SK-N-SH (cell line): ENCODE measurements around the gene RALY. TPM values are rescaled to one million over a fixed set of nuclear protein-coding genes. Genes with fewer than 3 reads are reported as not detected.

Experiments used
- CTCF ChIA-PET: fragments of 300-600, 350-600 bp; formaldehyde crosslinking; extraction: SDS; loops from one replicate; lab custom pipeline; 2021; lab: Yijun Ruan, JAX
- POLR2A ChIA-PET: fragments of 350-600 bp; sonication (Branson Sonifier 250); formaldehyde crosslinking; extraction: SDS; loops from one replicate; lab custom pipeline; 2020; ENCODE audit warnings: antibody characterized with exemption, inconsistent platforms; lab: Yijun Ruan, JAX
- DNase-seq: peaks from one replicate; pipeline ENCODE4 v3.0.0; 2012
- H2AFZ ChIP-seq: fragments of 200-600 bp; sonication (generic); 2 replicates; pipeline ENCODE4 v1.8.1; 2016; ENCODE audit warnings: antibody characterized with exemption, mild to moderate bottlenecking, low read depth
- H3F3A ChIP-seq: fragments of 200-600 bp; sonication (generic); replicated peaks from 2 replicates; pipeline ENCODE3; 2016; ENCODE audit warnings: antibody characterized with exemption, mild to moderate bottlenecking; ENCODE audit not compliant: insufficient read depth
- H3K27ac ChIP-seq, 2 experiments: fragments of 200-500 bp in 1 of 2; fragments of 200-600 bp in 1 of 2; sonication (Bioruptor generic) in 1 of 2; sonication (generic), shearing (Covaris generic) in 1 of 2; 2 replicates each; pipeline versions ENCODE4 v1.5.1 to v1.6.1; 2014 to 2016; ENCODE audit warnings: low read depth in 2 of 2, inconsistent platforms in 1 of 2, low read length in 1 of 2, mild to moderate bottlenecking in 1 of 2, mixed read lengths in 1 of 2
- H3K27me3 ChIP-seq: fragments of 200-600 bp; sonication (generic), shearing (Covaris generic); 2 replicates; pipeline ENCODE4 v1.6.1; 2016; ENCODE audit warnings: mixed run types; ENCODE audit not compliant: insufficient read depth
- H3K36me3 ChIP-seq, 2 experiments: fragments of 200-500 bp in 1 of 2; fragments of 200-600 bp in 1 of 2; sonication (Bioruptor generic) in 1 of 2; sonication (generic) in 1 of 2; replicated peaks in 1 of 2; 2 replicates each; pipeline versions ENCODE3 to v1.5.1; 2014 to 2016; ENCODE audit warnings: low read length in 1 of 2, mild to moderate bottlenecking in 1 of 2; ENCODE audit not compliant: insufficient read depth in 2 of 2, control insufficient read depth in 1 of 2
- H3K4me1 ChIP-seq, 2 experiments: fragments of 200-500 bp in 1 of 2; fragments of 200-600 bp in 1 of 2; sonication (Bioruptor generic) in 1 of 2; sonication (generic), shearing (Covaris generic) in 1 of 2; 2 replicates each; pipeline versions ENCODE4 v1.5.1 to v1.6.1; 2014 to 2016; ENCODE audit warnings: low read depth in 1 of 2, low read length in 1 of 2, mixed run types in 1 of 2; ENCODE audit not compliant: insufficient read depth in 2 of 2, control insufficient read depth in 1 of 2
- H3K4me2 ChIP-seq: fragments of 200-600 bp; sonication (generic), shearing (Covaris generic); 2 replicates; pipeline ENCODE4 v1.6.1; 2017; ENCODE audit warnings: mixed run types
- H3K4me3 ChIP-seq, 2 experiments: fragments of 200-500 bp in 1 of 2; fragments of 200-600 bp in 1 of 2; sonication (Bioruptor generic) in 1 of 2; sonication (generic), shearing (Covaris generic) in 1 of 2; 2 replicates each; pipeline versions ENCODE4 v1.5.1 to v1.8.1; 2014 to 2016; ENCODE audit warnings: low read depth in 2 of 2, inconsistent platforms in 1 of 2, low read length in 1 of 2, mild to moderate bottlenecking in 1 of 2, mixed read lengths in 1 of 2, moderate library complexity in 1 of 2
- H3K79me2 ChIP-seq: fragments of 200-600 bp; sonication (generic); 2 replicates; pipeline ENCODE4 v1.8.1; 2017; ENCODE audit warnings: mild to moderate bottlenecking; ENCODE audit not compliant: insufficient read depth
- H3K9ac ChIP-seq: fragments of 200-600 bp; sonication (generic); 2 replicates; pipeline ENCODE4 v1.6.1; 2017; ENCODE audit warnings: mixed run types
- H3K9me2 ChIP-seq: fragments of 200-600 bp; sonication (generic); 2 replicates; pipeline ENCODE4 v1.6.1; 2017; ENCODE audit warnings: mixed run types
- H3K9me3 ChIP-seq: fragments of 200-600 bp; sonication (generic); 2 replicates; pipeline ENCODE4 v1.6.1; 2017; ENCODE audit warnings: mixed run types, mild to moderate bottlenecking, moderate library complexity
- H4K20me1 ChIP-seq: fragments of 200-600 bp; sonication (generic); 2 replicates; pipeline ENCODE4 v1.6.1; 2017; ENCODE audit warnings: mild to moderate bottlenecking, mixed run types; ENCODE audit not compliant: insufficient read depth
- CTCF ChIP-seq: fragments of 200-600 bp; sonication (generic); IDR thresholded peaks from 2 replicates; pipeline ENCODE4 v1.6.1; 2017; ENCODE audit warnings: antibody characterized with exemption, mild to moderate bottlenecking, moderate library complexity
- EP300 ChIP-seq, 2 experiments: IDR thresholded peaks; 2 replicates each; pipeline versions ENCODE4 v1.4.0 to v1.6.1; 2012; ENCODE audit warnings: borderline replicate concordance in 1 of 2, low read depth in 1 of 2, low read length in 1 of 2
- GATA2 ChIP-seq: sonication (generic); formaldehyde crosslinking; IDR thresholded peaks from 2 replicates; pipeline ENCODE4 v1.5.0; 2020; ENCODE audit warnings: mild to moderate bottlenecking, missing genetic modification reagents
- IRF3 ChIP-seq: fragments of 150-350 bp; IDR thresholded peaks from 2 replicates; pipeline ENCODE4 v1.6.1; 2016; ENCODE audit warnings: mild to moderate bottlenecking, low read depth, low read length
- JUND ChIP-seq: IDR thresholded peaks from 2 replicates; pipeline ENCODE4 v1.4.0; 2012
- MAX ChIP-seq: IDR thresholded peaks from 2 replicates; pipeline ENCODE4 v1.4.0; 2012; ENCODE audit warnings: low read depth
- MEF2A ChIP-seq: IDR thresholded peaks from 2 replicates; pipeline ENCODE4 v1.4.0; 2012; ENCODE audit warnings: low read depth, borderline replicate concordance
- NFIC ChIP-seq: IDR thresholded peaks from 2 replicates; pipeline ENCODE4 v1.4.0; 2012; ENCODE audit warnings: borderline replicate concordance
- NRF1 ChIP-seq: IDR thresholded peaks from 2 replicates; pipeline ENCODE4 v1.6.1; 2012; ENCODE audit warnings: low read depth, mild to moderate bottlenecking, low read length
- PBX3 ChIP-seq: IDR thresholded peaks from 2 replicates; pipeline ENCODE4; 2012
- RAD21 ChIP-seq: IDR thresholded peaks from 2 replicates; pipeline ENCODE4 v1.6.1; 2012; ENCODE audit warnings: mild to moderate bottlenecking, low read length
- RCOR1 ChIP-seq: fragments of 150-350 bp; IDR thresholded peaks from 2 replicates; pipeline ENCODE4 v1.6.1; 2017; ENCODE audit warnings: antibody characterized with exemption, low read length
- RFX5 ChIP-seq: IDR thresholded peaks from 2 replicates; pipeline ENCODE4 v1.6.1; 2012; ENCODE audit warnings: mild to moderate bottlenecking, improper control_type of control experiment, low read length
- RXRA ChIP-seq: IDR thresholded peaks from 2 replicates; pipeline ENCODE4 v1.4.0; 2012; ENCODE audit warnings: low read depth, mild to moderate bottlenecking, borderline replicate concordance
- SIN3A ChIP-seq: IDR thresholded peaks from 2 replicates; pipeline ENCODE4 v1.6.1; 2012; ENCODE audit warnings: low read depth, mild to moderate bottlenecking, low read length, moderate library complexity, borderline replicate concordance
- TAF1 ChIP-seq: IDR thresholded peaks from 2 replicates; pipeline ENCODE4 v1.6.1; 2012; ENCODE audit warnings: low read depth, mild to moderate bottlenecking, low read length, moderate library complexity, borderline replicate concordance
- TCF12 ChIP-seq: IDR thresholded peaks from 2 replicates; pipeline ENCODE4 v1.4.0; 2012
- USF2 ChIP-seq: fragments of 150-350 bp; IDR thresholded peaks from 2 replicates; pipeline ENCODE4 v1.6.1; 2017; ENCODE audit warnings: antibody characterized with exemption, low read length, low read depth, borderline replicate concordance
- WGBS: methylation state at CpG from one replicate; pipeline ENCODE4 v1.1.6; 2017; ENCODE audit warnings: low lambda C conversion rate; 5-methylcytosine and 5-hydroxymethylcytosine counted together
- polyA plus RNA-seq, 3 experiments: library from polyadenylated mRNA; depleted of rRNA; stranded (reverse); fragments of >200 nt; gene quantifications; 2 replicates each; pipeline ENCODE4 v1.2.3, GENCODE V29; 2012

Gene RALY
- polyA plus RNA-seq, 1 of the 3 experiments (the other 2 are of a cell fraction) = 130 TPM

- TF ChIP-seq SIN3A (no peak), RXRA (no peak), JUND (no peak), USF2 (no peak), NFIC (no peak)
- H4K20me1 ChIP-seq = peaks cover 98% of the 10 kb centered on the region
- H3F3A ChIP-seq = peaks cover 7% of the 10 kb centered on the region
- H3K9me2 ChIP-seq = no peaks in the 10 kb centered on the region
- no peaks in the 10 kb centered on the region for H3K36me3 ChIP-seq
- H3K4me1 ChIP-seq = peaks cover 8 to 24% of the 10 kb centered on the region in 2 experiments; a peak in 3 of 4 replicates
- no peak overlapping the region for H3K4me3 ChIP-seq
- 78% methylated on average over 1 of the region's 1 CpG for WGBS
- H3K27ac ChIP-seq = no peak overlapping the region
- CTCF ChIA-PET = interaction anchor here (1.0 to 1.2 kb wide), 2 partner anchors 14 to 46 kb away, joined by 3 read pairs; no protein-coding TSS in a partner anchor
- no peak for DNase-seq
- POLR2A ChIA-PET = no interaction called here
- H3K9me3 ChIP-seq = no peaks in the 10 kb centered on the region
- no peak overlapping the region for H3K4me2 ChIP-seq
- peaks cover 100% of the 10 kb centered on the region for H3K79me2 ChIP-seq
- H2AFZ ChIP-seq = no peak overlapping the region
- no peak overlapping the region for H3K9ac ChIP-seq
- no peaks in the 10 kb centered on the region for H3K27me3 ChIP-seq
These were observed 14.8 kb downstream of the RALY start for GRCh38 chr20:34008477-34008876.

GRCh38 chr20:34010405-34010931 is 16.8 kb downstream of the RALY start:
- Histone ChIP-seq H3K9ac (no peak overlapping the region), H3K9me3 (no peaks in the 10 kb centered on the region), H3K27me3 (no peaks in the 10 kb centered on the region), H3K9me2 (no peaks in the 10 kb centered on the region), H3K36me3 (no peaks in the 10 kb centered on the region), H2AFZ (no peak overlapping the region), H3K4me1 (peaks cover 13 to 30% of the 10 kb centered on the region in 2 experiments), H3K27ac (peak overlapping the region in 1 of 2 experiments; percentile 55; a peak in 2 of 4 replicates), H3F3A (peaks cover 10% of the 10 kb centered on the region), H3K4me2 (no peak overlapping the region), H3K79me2 (peaks cover 100% of the 10 kb centered on the region)
- WGBS = 92% methylated on average over 3 of the region's 3 CpGs
- DNase-seq = no peak
- ChIA-PET CTCF (interaction anchor here (0.6 to 1.1 kb wide), 4 partner anchors 9 to 113 kb away, joined by 3 to 4 read pairs (median 4); no protein-coding TSS in a partner anchor), POLR2A (interaction anchor here (0.6 to 1.5 kb wide), 4 partner anchors 9 to 144 kb away, joined by 3 to 5 read pairs (median 4); no protein-coding TSS in a partner anchor)
- TF ChIP-seq PBX3 (no peak), NRF1 (no peak), IRF3 (no peak), RFX5 (no peak), MAX (no peak), MEF2A (no peak), TAF1 (no peak), EP300 (IDR thresholded peaks at IDR 0.05; ENCODE audit: borderline replicate concordance in 1 of 2, low read depth in 1 of 2, low read length in 1 of 2) (no peak), TCF12 (no peak), GATA2 (no peak), RAD21 (no peak), CTCF (no peak), RCOR1 (no peak), JUND (no peak)
- TF ChIP-seq, all 33 proteins: peak for 0
- Histone ChIP-seq H4K20me1 (peaks cover 98% of the 10 kb centered on the region), H3K4me3 (no peak overlapping the region)
